ENCODE data around the gene LBR.

Gene LBR

DNA sequence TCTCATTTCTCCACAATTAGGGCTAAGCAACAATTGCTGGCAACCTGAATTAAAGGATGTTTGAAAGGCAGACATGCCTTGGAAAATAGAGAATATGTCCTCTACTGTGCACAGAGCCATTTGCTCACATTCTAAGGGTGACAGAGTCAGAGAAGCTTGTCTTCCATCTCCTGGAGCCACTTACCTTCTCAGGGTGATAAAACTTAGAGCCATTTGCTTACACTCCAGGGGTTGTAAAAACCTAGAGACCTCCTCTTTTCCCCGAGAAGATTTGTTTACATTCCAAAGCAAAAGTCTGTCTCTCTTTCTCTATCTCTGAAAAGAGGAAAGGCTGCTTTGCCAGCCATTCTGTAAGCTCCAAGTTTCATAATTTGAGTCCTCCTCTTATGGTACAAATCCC, 61.3 kb downstream of the LBR start:
- DNase-seq = no peak

DNA sequence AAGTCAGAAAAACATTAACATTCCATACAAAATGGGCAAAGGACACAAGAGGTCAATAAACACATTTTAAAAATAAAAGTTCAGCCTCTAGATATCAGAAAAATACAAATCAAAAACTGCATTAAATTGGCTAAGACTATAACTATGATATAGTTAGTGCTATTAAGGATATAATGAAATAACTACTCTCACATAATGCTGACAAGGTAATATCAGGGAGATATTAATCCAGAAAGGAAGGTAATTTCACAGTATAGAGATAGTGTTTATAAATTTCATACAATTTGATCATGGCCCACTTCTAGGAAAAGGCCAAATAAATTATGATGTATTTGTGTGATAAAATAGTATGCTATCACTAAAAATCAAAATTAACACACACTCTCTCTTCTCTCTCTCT, 61.8 kb downstream of the LBR start:
- DNase-seq = no peak

- no peak for DNase-seq
Observed at GRCh38 chr1:225364439-225364838, 63.4 kb downstream of the LBR start.

GRCh38 chr1:225362805-225363204, 65.0 kb downstream of the LBR start:
- no peak for DNase-seq

DNA sequence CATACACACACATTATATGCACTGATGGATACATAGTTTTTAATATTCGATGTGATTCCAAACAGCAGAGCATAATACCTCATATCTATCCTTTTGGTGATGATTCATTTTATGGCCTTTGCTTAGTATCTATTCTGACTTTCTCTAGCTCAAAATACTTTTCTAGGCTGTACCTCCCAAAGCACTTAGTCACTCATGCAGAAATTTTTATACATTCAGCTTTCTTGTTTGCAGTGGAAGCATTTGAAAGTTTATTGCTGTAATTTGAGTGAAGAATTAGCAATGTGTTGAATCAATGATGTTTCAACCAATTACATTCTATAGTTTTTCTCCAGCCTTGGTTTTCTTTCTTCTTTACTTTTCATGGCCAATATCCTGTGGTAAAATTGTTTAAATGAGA, 66.7 kb downstream of the LBR start:
- no peak for DNase-seq

DNA sequence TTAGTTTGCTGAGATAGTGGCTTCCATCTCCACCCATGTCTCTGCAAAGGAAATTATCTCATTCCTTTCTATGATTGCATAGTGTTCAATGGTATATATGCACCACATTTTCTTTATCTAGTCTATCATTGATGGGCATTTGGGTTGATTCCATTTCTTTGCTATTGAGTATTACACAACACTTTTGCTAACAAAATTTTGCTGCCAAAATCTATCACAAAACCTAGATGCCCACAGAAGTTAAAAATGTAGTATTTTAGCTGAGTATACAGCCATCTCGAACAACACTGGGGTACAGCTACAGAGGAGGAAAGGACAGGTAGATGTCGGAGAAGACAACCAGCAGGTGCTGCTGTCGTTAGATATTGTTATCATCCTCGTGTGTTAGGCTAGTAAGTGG, 67.7 kb downstream of the LBR start:
- no peak for DNase-seq

GRCh38 chr1:225355863-225356262, 72.0 kb downstream of the LBR start:
- DNase-seq = no peak

GRCh38 chr1:225354906-225355305, 72.9 kb downstream of the LBR start:
- no peak for DNase-seq

Measured in CD4-positive, alpha-beta T cell treated with Interleukin-1 beta for 1 hour (primary cell).